Measurements from ENCODE around the gene FOXD4L3.
"Not testable (repeated sequence)": the region's sequence is repeated elsewhere in the genome, so short reads cannot be mapped to it uniquely, and the experiment has no call there.

FOXD4L3 gene

DNA sequence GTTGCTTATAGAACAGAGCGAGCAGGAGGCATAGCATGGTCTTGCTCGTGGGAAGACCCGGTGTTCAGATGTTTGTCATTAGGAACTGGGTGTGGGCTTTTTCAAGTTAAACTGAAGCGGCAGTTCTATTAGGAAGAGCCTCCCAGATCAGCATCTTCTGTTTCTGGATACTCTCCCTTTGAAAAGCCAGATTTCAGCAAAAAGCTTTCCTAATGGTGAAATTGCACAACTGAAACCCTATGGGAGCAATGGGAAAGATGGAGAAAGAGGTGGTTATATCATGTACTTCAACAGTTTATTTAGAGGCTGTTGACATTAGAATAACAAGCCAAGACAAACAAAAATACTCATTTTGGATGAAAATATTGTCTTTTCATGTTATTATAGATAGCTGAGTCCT lies 41.3 kb downstream of the FOXD4L3 start:
- not testable (repeated sequence) for DNase-seq (ENCODE audit: low read depth in 1 of 2, low spot score in 1 of 2)

DNA sequence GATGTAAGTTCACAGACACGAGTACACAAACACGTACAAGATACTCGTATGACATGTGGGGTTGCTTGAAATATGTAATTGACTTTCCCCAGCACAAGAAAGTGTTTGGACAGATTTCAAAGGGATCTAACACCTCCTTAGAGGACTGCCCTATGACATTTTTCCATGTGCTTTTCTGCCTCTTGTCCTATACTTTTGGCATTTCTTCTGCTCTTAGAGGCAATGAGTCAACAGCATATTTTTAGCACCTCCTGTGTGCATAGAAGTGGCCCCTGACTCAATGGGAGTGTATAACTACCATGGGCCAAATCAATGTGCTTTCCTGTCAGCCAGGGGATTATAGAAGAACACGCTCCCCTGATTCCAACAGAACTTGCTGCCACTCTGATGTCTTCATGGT lies 49.0 kb downstream of the FOXD4L3 start:
- not testable (repeated sequence) for DNase-seq (ENCODE audit: low read depth in 1 of 2, low spot score in 1 of 2)

All from stimulated activated CD4-positive, alpha-beta T cell treated with anti-CD3 and anti-CD28 coated beads, Interleukin-15, amount 100 ng/mL, for 1 hour (primary cell).